ENCODE results near the gene INPP5A. TPM values are rescaled to one million over a fixed set of nuclear protein-coding genes. Genes with fewer than 3 reads are reported as not detected.
"Not testable (repeated sequence)": the region's sequence is repeated elsewhere in the genome, so short reads cannot be mapped to it uniquely, and the experiment has no call there.

The INPP5A gene
- total RNA-seq, 6 donors from 2014 or later, result 28.6 to 81.7 (median 44.8) TPM

- no peak for ATAC-seq (ENCODE audit: low FRiP score in 2 of 2)
- H3K36me3 ChIP-seq, result no peaks in the 10 kb centered on the region
- no peaks in the 10 kb centered on the region for H3K27me3 ChIP-seq
These were observed 279.1 kb downstream of the INPP5A start for GRCh38 chr10:132816718-132817117.

DNA sequence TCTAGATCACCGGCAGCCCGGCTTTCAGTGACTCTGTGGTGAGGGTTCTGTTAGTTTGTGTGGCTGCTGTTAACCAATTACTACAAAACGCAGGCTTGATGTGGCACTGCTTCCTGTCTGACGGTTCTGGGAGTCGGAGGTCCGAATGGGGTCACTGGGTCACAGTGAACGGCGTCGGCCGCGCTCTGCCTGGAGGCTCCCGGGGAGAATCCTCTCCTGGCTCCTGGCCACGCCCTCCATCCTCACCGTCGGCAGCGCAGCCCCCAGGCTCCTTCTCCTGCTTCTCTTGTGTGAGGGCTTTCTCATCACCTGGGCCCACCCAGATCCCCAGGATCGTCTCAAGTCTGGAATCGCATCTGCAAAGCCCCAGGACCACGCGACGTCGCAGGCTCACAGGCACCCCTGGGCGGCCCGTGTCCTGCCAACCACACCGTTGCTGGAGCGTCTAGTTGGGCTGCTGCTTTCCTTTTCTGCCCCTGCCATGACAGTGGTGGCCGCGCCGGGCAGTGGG is 280.2 kb downstream of the INPP5A start:
- ATAC-seq (ENCODE audit: low FRiP score in 2 of 2) (no peak), DNase-seq (no peak)
- Histone ChIP-seq H3K4me3 (no peak overlapping the region), H3K36me3 (no peaks in the 10 kb centered on the region), H3K4me1 (no peaks in the 10 kb centered on the region), H3K27ac (no peak overlapping the region), H3K9me3 (no peaks in the 10 kb centered on the region), H3K27me3 (no peaks in the 10 kb centered on the region)
- TF ChIP-seq POLR2A (IDR thresholded peaks at IDR 0.05), result no peak
- TF ChIP-seq, protein P1, sequence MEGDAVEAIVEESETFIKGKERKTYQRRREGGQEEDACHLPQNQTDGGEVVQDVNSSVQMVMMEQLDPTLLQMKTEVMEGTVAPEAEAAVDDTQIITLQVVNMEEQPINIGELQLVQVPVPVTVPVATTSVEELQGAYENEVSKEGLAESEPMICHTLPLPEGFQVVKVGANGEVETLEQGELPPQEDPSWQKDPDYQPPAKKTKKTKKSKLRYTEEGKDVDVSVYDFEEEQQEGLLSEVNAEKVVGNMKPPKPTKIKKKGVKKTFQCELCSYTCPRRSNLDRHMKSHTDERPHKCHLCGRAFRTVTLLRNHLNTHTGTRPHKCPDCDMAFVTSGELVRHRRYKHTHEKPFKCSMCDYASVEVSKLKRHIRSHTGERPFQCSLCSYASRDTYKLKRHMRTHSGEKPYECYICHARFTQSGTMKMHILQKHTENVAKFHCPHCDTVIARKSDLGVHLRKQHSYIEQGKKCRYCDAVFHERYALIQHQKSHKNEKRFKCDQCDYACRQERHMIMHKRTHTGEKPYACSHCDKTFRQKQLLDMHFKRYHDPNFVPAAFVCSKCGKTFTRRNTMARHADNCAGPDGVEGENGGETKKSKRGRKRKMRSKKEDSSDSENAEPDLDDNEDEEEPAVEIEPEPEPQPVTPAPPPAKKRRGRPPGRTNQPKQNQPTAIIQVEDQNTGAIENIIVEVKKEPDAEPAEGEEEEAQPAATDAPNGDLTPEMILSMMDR (IDR thresholded peaks at IDR 0.05), result no peak
- no peak for TF ChIP-seq EP300 (IDR thresholded peaks at IDR 0.05)
- no peak for TF ChIP-seq POLR2AphosphoS5 (IDR thresholded peaks at IDR 0.05)
- 80 to 82% methylated on average over 25 to 29 of the region's 29 CpGs for WGBS, 2 donors

More at GRCh38 chr10:132816718-132817117, 279.1 kb downstream of the INPP5A start:
- Histone ChIP-seq H3K9me3 (no peaks in the 10 kb centered on the region), H3K27ac (no peak overlapping the region), H3K4me1 (no peaks in the 10 kb centered on the region), H3K4me3 (no peak overlapping the region)
- WGBS, 2 donors, result 78 to 89% methylated on average over 12 of the region's 12 CpGs
- no peak for TF ChIP-seq POLR2AphosphoS5 (IDR thresholded peaks at IDR 0.05)
- TF ChIP-seq POLR2A (IDR thresholded peaks at IDR 0.05), result no peak
- TF ChIP-seq EP300 (IDR thresholded peaks at IDR 0.05), result no peak
- TF ChIP-seq, protein P1 (IDR thresholded peaks at IDR 0.05), result no peak
- no peak for DNase-seq

DNA sequence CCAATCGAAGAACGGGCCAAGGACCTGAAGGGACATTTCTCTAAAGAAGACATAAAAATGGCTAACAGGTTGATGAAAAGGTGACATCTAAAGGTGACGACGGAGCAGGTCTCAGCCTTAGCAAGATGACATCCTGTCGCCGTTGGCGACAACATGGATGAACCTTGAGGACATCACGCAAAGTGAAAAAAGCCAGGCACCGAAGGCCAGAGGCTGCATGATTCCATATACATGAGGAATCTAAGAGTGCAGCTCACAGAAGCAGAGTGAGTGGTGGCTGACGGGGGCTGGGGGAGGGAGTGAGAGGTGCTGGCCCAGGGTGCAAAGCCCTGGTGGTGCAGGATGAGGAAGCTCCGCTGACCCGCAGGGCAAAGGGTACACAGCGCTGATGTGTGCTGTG is 282.5 kb downstream of the INPP5A start:
- no peaks in the 10 kb centered on the region for H3K4me1 ChIP-seq
- no peaks in the 10 kb centered on the region for H3K9me3 ChIP-seq
- TF ChIP-seq EP300 (IDR thresholded peaks at IDR 0.05), result no peak
- TF ChIP-seq, protein P1 (IDR thresholded peaks at IDR 0.05), result no peak
- TF ChIP-seq POLR2A (IDR thresholded peaks at IDR 0.05), result no peak
- TF ChIP-seq POLR2AphosphoS5 (IDR thresholded peaks at IDR 0.05), result no peak
- no peak overlapping the region for H3K27ac ChIP-seq
- WGBS, 2 donors, result 89 to 94% methylated on average over 12 to 13 of the region's 13 CpGs
- no peak overlapping the region for H3K4me3 ChIP-seq
- no peaks in the 10 kb centered on the region for H3K36me3 ChIP-seq
- no peak for DNase-seq
- no peaks in the 10 kb centered on the region for H3K27me3 ChIP-seq
- ATAC-seq (ENCODE audit: low FRiP score in 2 of 2), result no peak

GRCh38 chr10:132825783-132826523 is 288.4 kb downstream of the INPP5A start:
- DNase-seq; ATAC-seq (ENCODE audit: low FRiP score in 2 of 2): not testable (repeated sequence)

DNA sequence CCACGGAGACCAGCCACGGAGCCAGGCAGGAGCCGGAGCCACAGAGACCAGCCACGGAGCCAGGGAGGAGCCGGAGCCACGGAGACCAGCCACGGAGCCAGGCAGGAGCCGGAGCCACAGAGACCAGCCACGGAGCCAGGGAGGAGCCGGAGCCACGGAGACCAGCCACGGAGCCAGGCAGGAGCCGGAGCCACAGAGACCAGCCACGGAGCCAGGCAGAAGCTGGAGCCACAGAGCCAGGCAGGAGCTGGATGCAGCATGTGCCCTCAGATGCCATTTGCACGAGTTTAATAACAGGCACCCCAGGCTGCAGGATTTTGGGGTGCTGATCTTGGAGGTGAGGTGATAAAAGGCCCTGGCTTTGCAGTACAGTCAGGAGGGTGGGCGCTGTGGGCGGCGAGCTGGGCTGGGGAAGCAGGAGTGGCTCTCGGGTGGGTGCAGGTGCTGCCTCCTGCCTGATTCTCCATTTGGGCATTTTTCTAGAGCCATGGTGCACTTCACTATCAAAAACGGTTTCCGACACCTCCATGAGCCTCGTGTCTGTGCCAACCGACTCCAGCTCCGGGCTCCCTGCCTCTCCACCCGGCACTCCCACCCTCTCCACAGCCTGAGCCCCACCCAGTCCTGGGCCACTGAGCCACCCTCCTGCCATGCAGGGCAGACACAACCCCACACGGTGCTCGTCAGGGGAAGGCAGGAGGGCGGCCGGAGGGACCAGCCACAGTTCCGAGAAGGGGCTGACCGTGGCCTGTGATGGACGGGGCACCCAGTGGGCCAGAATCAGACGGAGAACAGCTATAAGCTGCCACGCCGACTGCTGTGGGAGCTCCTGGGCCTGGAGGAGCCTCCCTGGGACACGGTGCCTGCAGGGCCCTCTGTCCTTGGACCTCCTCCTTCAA is 289.2 kb downstream of the INPP5A start:
- 91 to 93% methylated on average over 17 to 36 of the region's 36 CpGs for WGBS, 2 donors
- no peak for TF ChIP-seq POLR2A (IDR thresholded peaks at IDR 0.05)
- Histone ChIP-seq H3K36me3 (no peaks in the 10 kb centered on the region), H3K27ac (no peak overlapping the region), H3K4me1 (no peaks in the 10 kb centered on the region), H3K4me3 (no peak overlapping the region), H3K9me3 (no peaks in the 10 kb centered on the region), H3K27me3 (no peaks in the 10 kb centered on the region)
- no peak for ATAC-seq (ENCODE audit: low FRiP score in 2 of 2)
- no peak for DNase-seq

More at GRCh38 chr10:132825783-132826523, 288.4 kb downstream of the INPP5A start:
- not testable (repeated sequence) for H3K27me3 ChIP-seq, H3K36me3 ChIP-seq, H3K4me3 ChIP-seq, H3K9me3 ChIP-seq, H3K27ac ChIP-seq, H3K4me1 ChIP-seq
- 92 to 94% methylated on average over 22 to 31 of the region's 34 CpGs for WGBS, 2 donors

All from upper lobe of left lung (tissue), 6 donors.